CD4-positive, alpha-beta T cell (primary cell): Measurements from ENCODE around the gene SCLY. TPM values are rescaled to one million over a fixed set of nuclear protein-coding genes. Genes with fewer than 3 reads are reported as not detected.
A peak's percentile ranks its signal among the peaks of the same experiment; 100 is the strongest.
"Not testable (repeated sequence)": the region's sequence is repeated elsewhere in the genome, so short reads cannot be mapped to it uniquely, and the experiment has no call there.

ENCODE experiments used
- ATAC-seq: fragments of 200-7000 bp; cut with Tn5 transposase; one replicate; pipeline ENCODE4 v1.10.0; 2022; ENCODE audit warnings: mild to moderate bottlenecking; ENCODE audit not compliant: poor library complexity
- CTCF ChIA-PET: fragments of 350-600 bp; sonication (Branson Sonifier 250); formaldehyde crosslinking; loops from one replicate; lab custom pipeline; 2021; ENCODE audit warnings: antibody characterized with exemption, inconsistent platforms; lab: Charles Lee
- POLR2A ChIA-PET: fragments of 350-600 bp; sonication (Branson Sonifier 250); formaldehyde crosslinking; loops from one replicate; lab custom pipeline; 2021; ENCODE audit warnings: antibody characterized with exemption, inconsistent platforms; lab: Charles Lee
- DNase-seq, 14 experiments: peaks; one replicate each; pipeline ENCODE4 v3.0.0-alpha.2; 2013 to 2020; ENCODE audit warnings: mixed read lengths in 2 of 14
- H3K27ac ChIP-seq, 2 donors: one replicate each; pipeline versions ENCODE4 v1.5.1 to v1.7.0; 2013; ENCODE audit warnings: low read length in 2 of 2, low read depth in 1 of 2, mild to moderate bottlenecking in 1 of 2
- H3K27me3 ChIP-seq, 2 experiments: 1 replicate in 1 of 2; 2 replicates in 1 of 2; pipeline versions ENCODE4 v1.6.1 to v1.7.0; 2013; ENCODE audit warnings: low read length in 2 of 2, control low read depth in 1 of 2, mild to moderate bottlenecking in 1 of 2, moderate library complexity in 1 of 2; ENCODE audit not compliant: insufficient read depth in 2 of 2, control insufficient read depth in 1 of 2
- H3K36me3 ChIP-seq: one replicate; pipeline ENCODE4 v1.6.1; 2013; ENCODE audit warnings: low read length, control low read depth; ENCODE audit not compliant: insufficient read depth
- H3K4me1 ChIP-seq: one replicate; pipeline ENCODE4 v1.6.1; 2013; ENCODE audit warnings: low read length, control low read depth; ENCODE audit not compliant: insufficient read depth
- H3K4me3 ChIP-seq: one replicate; pipeline ENCODE4 v1.5.1; 2013; ENCODE audit warnings: mild to moderate bottlenecking, low read length, moderate library complexity
- H3K9me3 ChIP-seq, 2 experiments: 1 replicate in 1 of 2; 2 replicates in 1 of 2; pipeline versions ENCODE4 v1.6.1 to v1.7.0; 2013; ENCODE audit warnings: low read length in 2 of 2, mild to moderate bottlenecking in 2 of 2, control low read depth in 1 of 2, moderate library complexity in 1 of 2; ENCODE audit not compliant: control insufficient read depth in 1 of 2, insufficient read depth in 1 of 2
- H3K27ac Mint-ChIP-seq: one replicate; pipeline ENCODE4 v1.8.0; 2020; ENCODE audit warnings: mixed read lengths
- H3K27me3 Mint-ChIP-seq: one replicate; pipeline ENCODE4 v1.8.0; 2021; ENCODE audit warnings: mixed read lengths
- H3K36me3 Mint-ChIP-seq: one replicate; pipeline ENCODE4 v1.8.0; 2021; ENCODE audit warnings: low read depth, mixed read lengths
- H3K4me1 Mint-ChIP-seq: one replicate; pipeline ENCODE4 v1.8.0; 2021; ENCODE audit warnings: low read depth, mixed read lengths
- H3K4me3 Mint-ChIP-seq: one replicate; pipeline ENCODE4 v1.8.0; 2020; ENCODE audit warnings: mild to moderate bottlenecking, mixed read lengths
- H3K9me3 Mint-ChIP-seq: one replicate; pipeline ENCODE4 v1.8.0; 2020; ENCODE audit warnings: mixed read lengths
- intact Hi-C, 2 experiments: fragments of 100-400 bp; cut with DNase I in 1 of 2; cut with micrococcal nuclease in 1 of 2; formaldehyde crosslinking; loops; one replicate each; pipeline versions ENCODE4 v1.15.1 to v1.9.0; 2023 to 2025; cut with DNase I, micrococcal nuclease
- total RNA-seq, 174 experiments: library from RNA in 2 of 174; stranded (reverse) in 2 of 174; gene quantifications; one replicate each; pipeline ENCODE4 v1.2.3 and lab custom pipeline; 2021 to 2026
- TF ChIP-seq, protein P1 (sequence below): fragments of 200-600 bp; IDR thresholded peaks from one replicate; pipeline ENCODE4 v1.8.0; 2022; ENCODE audit warnings: antibody characterized with exemption, mild to moderate bottlenecking

The SCLY gene
- total RNA-seq, 2 experiments from 2014 or later: 8.9 to 9.6 TPM

DNA sequence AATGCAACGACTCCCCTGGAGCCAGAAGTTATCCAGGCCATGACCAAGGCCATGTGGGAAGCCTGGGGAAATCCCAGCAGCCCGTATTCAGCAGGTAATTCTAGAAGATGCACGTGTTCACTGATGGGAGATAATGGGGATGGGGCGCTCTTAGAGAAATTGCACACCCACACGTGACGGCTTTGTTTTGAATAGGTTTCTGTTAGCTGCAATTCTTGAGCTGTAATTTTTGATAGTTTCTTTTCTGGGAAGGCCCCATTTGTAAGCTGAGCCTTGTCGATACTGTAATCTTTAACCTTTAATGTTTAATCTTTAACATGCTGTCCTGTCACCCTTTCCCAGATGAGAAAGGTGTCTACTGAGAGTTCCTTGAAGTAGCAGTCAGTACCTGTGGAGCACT lies 3.6 kb downstream of the SCLY start:
- DNase-seq (no peak), ATAC-seq (no peak)
- Histone ChIP-seq H3K9me3 (peaks cover 0 to 5% of the 10 kb centered on the region in 2 experiments), H3K27me3 (no peaks in the 10 kb centered on the region), H3K36me3 (peaks cover 12% of the 10 kb centered on the region), H3K4me3 (no peak overlapping the region), H3K27ac (no peak overlapping the region), H3K4me1 (peaks cover 31% of the 10 kb centered on the region)
- no peak overlapping the region for H3K27ac Mint-ChIP-seq
- H3K9me3 Mint-ChIP-seq: no peaks in the 10 kb centered on the region
- intact Hi-C loops: loop anchor here in 1 of 2 experiments (5.0 to 10.0 kb wide), 3 partner anchors 138 to 370 kb away; partner anchors contain the start of genes ILKAP and PER2
- POLR2A ChIA-PET: no interaction called here
- CTCF ChIA-PET: no interaction called here
- TF ChIP-seq, protein P1, sequence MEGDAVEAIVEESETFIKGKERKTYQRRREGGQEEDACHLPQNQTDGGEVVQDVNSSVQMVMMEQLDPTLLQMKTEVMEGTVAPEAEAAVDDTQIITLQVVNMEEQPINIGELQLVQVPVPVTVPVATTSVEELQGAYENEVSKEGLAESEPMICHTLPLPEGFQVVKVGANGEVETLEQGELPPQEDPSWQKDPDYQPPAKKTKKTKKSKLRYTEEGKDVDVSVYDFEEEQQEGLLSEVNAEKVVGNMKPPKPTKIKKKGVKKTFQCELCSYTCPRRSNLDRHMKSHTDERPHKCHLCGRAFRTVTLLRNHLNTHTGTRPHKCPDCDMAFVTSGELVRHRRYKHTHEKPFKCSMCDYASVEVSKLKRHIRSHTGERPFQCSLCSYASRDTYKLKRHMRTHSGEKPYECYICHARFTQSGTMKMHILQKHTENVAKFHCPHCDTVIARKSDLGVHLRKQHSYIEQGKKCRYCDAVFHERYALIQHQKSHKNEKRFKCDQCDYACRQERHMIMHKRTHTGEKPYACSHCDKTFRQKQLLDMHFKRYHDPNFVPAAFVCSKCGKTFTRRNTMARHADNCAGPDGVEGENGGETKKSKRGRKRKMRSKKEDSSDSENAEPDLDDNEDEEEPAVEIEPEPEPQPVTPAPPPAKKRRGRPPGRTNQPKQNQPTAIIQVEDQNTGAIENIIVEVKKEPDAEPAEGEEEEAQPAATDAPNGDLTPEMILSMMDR: no peak
- peaks cover 48% of the 10 kb centered on the region for H3K4me1 Mint-ChIP-seq
- H3K4me3 Mint-ChIP-seq: peak overlapping the region; percentile 22
- H3K36me3 Mint-ChIP-seq: peaks cover 48% of the 10 kb centered on the region
- H3K27me3 Mint-ChIP-seq: no peaks in the 10 kb centered on the region

DNA sequence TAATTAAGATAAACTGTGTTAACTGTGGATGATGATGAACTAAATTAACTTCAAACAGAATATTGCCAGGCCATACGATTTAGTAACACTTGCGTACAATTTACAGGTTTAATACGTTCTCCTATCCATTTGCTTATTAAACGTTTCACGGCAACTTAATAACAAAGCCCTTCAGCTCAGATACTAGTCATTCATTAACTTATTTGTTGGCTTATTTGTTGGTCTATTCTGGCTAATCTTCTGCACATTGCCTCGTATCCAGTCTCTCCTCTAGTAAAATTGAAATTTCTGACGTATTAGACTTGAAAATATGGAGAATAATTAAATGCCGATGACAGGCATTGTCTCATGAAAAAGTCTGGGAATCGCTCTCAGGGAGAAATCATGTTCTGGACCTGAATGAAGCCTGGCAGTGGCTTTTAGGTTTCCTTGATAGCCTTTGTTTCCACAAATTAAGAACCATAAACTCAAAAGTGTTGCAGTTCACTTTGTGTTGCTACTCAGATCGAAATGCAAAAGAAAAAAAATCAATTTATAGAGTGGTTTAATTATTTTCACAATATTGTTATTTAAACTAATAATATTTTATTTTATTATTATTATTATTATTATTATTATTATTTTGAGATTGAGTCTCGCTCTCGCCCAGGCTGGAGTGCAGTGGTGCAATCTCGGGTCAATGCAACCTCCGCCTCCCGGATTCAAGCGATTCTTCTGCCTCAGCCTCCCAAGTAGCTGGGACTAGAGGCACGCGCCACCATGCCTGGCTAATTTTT lies 4.5 kb downstream of the SCLY start:
- intact Hi-C loops: loop anchor here in 1 of 2 experiments (10.0 kb wide), 1 partner anchor 370 kb away; no protein-coding TSS in a partner anchor
- DNase-seq (no peak), ATAC-seq (no peak)
- Histone ChIP-seq H3K36me3 (peaks cover 16% of the 10 kb centered on the region), H3K9me3 (peaks cover 0 to 5% of the 10 kb centered on the region in 2 experiments), H3K4me1 (peaks cover 35% of the 10 kb centered on the region), H3K4me3 (no peak overlapping the region), H3K27me3 (no peaks in the 10 kb centered on the region), H3K27ac (no peak overlapping the region)
- Mint-ChIP-seq H3K4me3 (no peak overlapping the region), H3K27ac (no peak overlapping the region), H3K36me3 (peaks cover 54% of the 10 kb centered on the region), H3K9me3 (no peaks in the 10 kb centered on the region), H3K4me1 (peaks cover 47% of the 10 kb centered on the region), H3K27me3 (no peaks in the 10 kb centered on the region)
- TF ChIP-seq, protein P1: no peak
- ChIA-PET CTCF (no interaction called here), POLR2A (no interaction called here)

DNA sequence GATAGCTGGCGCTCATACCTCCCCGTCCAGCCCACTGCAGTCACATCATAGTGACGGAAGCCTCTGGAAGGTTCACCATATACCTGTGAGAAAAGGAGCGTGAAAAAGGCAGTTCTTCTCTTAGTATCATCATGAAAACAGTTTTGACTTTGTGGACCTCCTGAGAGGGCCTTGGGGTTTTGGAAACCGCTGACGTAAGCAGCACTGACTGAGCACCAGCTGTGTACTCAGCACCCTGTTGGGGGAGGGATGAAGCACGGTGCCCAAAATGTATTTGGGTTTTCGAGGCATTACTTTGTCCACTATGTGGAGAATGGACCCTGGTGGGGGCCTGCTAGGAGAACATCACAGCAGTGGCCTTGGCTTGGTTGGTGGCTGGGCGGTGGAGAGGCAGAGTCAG lies 5.4 kb downstream of the SCLY start:
- Mint-ChIP-seq H3K27me3 (no peaks in the 10 kb centered on the region), H3K4me1 (peaks cover 42% of the 10 kb centered on the region), H3K9me3 (no peaks in the 10 kb centered on the region), H3K4me3 (no peak overlapping the region), H3K27ac (no peak overlapping the region), H3K36me3 (peaks cover 54% of the 10 kb centered on the region)
- Histone ChIP-seq H3K36me3 (peaks cover 16% of the 10 kb centered on the region), H3K4me1 (peaks cover 41% of the 10 kb centered on the region), H3K4me3 (no peak overlapping the region), H3K27ac (no peak overlapping the region), H3K9me3 (peaks cover 0 to 5% of the 10 kb centered on the region in 2 experiments), H3K27me3 (no peaks in the 10 kb centered on the region)
- TF ChIP-seq, protein P1: no peak
- CTCF ChIA-PET: no interaction called here
- POLR2A ChIA-PET: no interaction called here
- intact Hi-C loops: loop anchor here in 1 of 2 experiments (10.0 kb wide), 1 partner anchor 371 kb away; no protein-coding TSS in a partner anchor
- ATAC-seq (no peak), DNase-seq (no peak)

DNA sequence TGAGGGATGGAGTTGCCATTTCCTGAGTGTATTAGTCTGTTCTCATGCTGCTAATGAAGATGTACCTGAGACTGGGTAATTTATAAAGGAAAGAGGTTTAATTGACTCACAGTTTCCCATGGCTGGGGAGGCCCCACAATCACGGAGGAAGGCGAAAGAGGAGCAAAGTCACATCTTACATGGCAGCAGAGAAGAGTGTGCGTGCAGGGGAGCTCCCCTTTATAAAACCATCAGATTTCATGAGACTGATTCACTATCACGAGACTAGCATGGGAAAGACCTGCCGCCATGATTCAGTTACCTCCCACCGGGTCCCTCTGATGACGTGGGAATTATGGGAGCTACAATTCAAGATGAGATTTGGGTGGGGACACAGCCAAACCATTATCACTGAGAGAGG lies 5.9 kb downstream of the SCLY start:
- CTCF ChIA-PET, H3K27ac Mint-ChIP-seq, H3K4me3 ChIP-seq, H3K4me3 Mint-ChIP-seq, H3K27me3 ChIP-seq, POLR2A ChIA-PET, H3K27ac ChIP-seq, ATAC-seq, H3K9me3 ChIP-seq, H3K27me3 Mint-ChIP-seq, H3K9me3 Mint-ChIP-seq, DNase-seq: not testable (repeated sequence)
- H3K36me3 ChIP-seq: peaks cover 16% of the 10 kb centered on the region
- intact Hi-C loops: loop anchor here in 1 of 2 experiments (10.0 kb wide), 1 partner anchor 372 kb away; no protein-coding TSS in a partner anchor
- peaks cover 58% of the 10 kb centered on the region for H3K36me3 Mint-ChIP-seq
- peaks cover 37% of the 10 kb centered on the region for H3K4me1 Mint-ChIP-seq
- H3K4me1 ChIP-seq: peaks cover 38% of the 10 kb centered on the region
